CD4-positive, alpha-beta T cell treated with Interferon gamma for 1 hour (primary cell): ENCODE results near the gene PLCD3.

Experiments used
- DNase-seq: peaks from one replicate; pipeline ENCODE4 v3.0.0-alpha.2; 2020

The PLCD3 gene

GRCh38 chr17:45067637-45068036 lies 64.7 kb downstream of the PLCD3 start:
- DNase-seq = no peak

- DNase-seq = no peak
Observed at GRCh38 chr17:45063198-45063597, 69.1 kb downstream of the PLCD3 start.

- no peak for DNase-seq
Observed at GRCh38 chr17:45061606-45062205, 70.6 kb downstream of the PLCD3 start.

GRCh38 chr17:45060797-45061605 lies 71.3 kb downstream of the PLCD3 start, which contains the start of gene NMT1:
Gene NMT1, plus strand, starts transcription at chr17:45061317. Its CDS starts 13 bp downstream, at chr17:45061330.
- peak; percentile 97 for DNase-seq

- DNase-seq = no peak
Observed at GRCh38 chr17:45060382-45060796, 71.9 kb downstream of the PLCD3 start.
